HG03139 (cell line): Measurements from ENCODE around the gene KCTD21.

Source experiments
- ATAC-seq: cut with Tn5 transposase; IDR thresholded peaks from one replicate; pipeline ENCODE4 v1.9.1; 2021; ENCODE audit not compliant: unreplicated experiment

Gene KCTD21

DNA sequence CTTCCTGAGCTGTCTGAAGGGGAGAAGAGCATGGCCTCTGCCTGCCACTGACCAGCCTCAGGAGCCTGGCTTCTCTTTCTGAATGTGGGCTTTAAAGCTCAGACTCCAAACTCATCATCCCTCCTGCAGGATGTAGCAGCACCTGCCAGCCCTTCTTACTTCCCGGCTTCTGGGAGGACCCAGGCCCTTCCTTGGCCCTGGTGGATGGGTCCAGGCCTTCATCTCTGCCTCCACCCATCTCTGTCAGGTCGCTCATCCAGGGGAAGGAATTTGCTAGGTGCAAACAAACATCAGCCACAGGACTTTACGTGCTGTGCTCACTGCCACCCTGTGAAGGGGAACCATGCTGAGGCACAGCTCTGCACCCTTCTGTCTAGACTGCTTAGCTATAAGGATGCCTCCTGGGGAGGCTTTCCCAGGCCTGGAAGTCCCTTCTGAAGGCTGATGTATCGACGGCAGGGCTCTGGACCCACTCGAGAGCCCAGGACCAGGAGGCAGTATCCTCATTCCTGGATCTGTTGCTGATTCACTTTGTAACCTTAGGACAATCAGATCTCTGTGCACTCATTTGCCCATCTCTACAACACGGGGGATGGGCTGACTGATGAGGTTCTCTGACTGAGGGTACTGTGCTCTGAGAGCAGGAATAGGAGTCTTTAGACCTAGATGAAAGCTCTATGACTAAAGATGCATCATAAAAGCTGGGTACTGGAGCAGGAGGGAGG lies 31.2 kb upstream of the KCTD21 start:
- no peak for ATAC-seq

DNA sequence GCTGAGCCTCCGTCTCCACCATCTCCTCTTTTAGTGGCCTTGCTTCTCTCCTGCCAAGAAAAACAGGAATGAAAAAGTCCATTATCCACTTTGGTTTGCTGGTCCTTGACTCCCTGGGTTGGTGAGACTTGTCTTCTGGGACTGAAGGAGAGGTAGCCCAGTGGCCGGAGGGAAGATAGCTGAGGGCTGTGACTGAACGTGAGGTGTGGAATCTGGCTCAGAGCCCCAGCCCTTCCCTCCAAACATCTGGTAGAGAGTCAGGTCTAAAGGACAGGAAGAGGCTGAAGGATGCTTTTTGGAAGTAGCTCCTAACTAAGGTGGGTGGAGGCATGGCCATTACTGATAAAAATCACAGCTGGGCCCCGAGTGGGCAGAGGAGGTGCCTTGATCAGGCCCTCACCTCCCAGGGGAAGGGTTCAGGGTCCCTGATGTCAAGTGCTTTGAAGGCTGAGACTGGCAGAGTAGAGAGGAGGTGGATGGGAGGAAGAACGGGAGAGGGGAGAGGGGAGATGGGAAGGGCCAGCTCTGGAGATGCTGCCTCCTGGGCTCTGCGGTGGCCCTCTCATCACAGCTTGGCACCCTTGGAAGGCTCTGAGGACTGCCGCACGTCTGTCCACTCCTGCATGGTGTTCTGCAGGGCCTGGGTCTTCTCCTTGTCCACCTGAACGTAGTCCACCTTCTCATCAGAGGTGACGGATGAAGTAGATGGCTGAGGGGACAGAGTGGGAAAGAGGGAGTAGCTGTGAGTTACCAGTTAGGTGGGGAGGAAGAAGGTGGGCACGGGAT lies 30.5 kb upstream of the KCTD21 start:
- ATAC-seq, result no peak

DNA sequence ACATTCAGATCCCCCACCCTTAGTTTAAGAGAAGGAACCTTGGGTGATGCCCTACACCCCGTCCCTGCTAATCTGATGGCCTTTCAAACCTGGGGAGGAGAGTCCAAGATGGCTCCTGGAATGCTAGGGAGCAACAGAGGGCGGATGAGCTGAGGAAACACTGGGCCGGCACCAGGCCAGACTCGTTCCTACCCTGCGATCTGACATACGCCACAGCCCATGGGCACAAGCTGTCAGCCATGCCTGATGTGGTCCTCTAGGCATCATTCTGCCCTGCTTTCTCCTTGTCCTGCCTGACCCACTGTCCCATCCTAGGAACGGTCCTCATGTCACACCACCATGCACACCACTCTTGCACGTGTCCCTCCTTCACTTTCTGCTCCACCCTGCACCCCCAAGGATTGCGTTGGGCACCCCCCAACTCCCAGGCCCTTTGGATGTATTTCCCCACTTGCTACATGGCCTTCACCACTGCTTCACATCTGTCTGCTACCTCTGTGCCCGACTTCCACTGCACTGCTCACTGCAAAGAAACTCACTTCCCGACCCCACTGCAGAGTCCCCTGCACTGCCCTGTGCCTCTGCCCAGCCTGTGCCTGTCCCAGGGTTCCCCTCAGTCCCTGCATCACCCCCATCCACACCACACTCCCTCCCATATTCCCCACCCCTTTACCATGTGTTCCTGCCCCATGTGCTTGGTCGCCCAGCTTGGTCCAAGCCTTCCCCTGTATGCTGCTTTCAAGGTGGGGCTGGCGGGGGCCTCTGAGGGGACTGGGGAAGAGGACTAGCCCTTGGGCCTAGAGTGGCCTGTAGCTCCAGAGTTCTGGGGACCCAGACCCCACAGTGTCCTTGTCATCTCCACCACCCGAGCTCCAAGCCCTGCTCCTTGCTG lies 29.5 kb upstream of the KCTD21 start:
- ATAC-seq, result no peak

DNA sequence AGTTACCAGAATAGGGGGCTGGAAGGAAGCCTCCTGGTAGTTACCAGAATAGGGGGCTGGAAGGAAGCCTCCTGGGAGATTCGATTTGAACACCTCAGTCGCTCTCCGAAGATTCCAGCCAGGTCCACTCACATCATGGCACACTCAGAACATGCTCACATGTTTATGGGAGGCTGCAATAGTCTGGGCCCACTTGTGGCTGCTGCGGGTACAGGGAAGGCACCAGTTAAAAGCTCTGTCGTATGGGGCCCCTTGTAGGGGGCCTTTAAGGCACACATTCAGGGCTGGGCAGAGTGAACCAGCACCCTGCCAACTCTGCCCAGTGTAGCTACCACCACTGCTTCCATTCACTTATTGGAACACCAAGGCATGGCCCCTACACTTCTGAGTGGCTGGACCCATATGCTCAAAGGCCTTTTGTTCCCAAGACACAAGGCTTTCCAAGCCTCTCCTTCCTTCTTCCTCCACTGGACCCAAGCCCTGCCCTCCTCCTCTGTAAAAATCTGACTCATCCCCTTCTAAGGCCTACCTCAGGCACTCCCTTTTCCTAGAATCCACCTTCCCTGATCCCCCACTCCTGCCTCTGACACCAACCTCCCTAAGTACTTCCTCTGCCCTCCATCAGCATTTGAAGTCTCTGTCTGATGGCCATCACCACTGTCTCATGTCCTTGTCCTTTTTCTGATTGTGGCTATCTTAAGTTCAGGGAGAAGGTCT lies 28.3 kb upstream of the KCTD21 start:
- no peak for ATAC-seq

DNA sequence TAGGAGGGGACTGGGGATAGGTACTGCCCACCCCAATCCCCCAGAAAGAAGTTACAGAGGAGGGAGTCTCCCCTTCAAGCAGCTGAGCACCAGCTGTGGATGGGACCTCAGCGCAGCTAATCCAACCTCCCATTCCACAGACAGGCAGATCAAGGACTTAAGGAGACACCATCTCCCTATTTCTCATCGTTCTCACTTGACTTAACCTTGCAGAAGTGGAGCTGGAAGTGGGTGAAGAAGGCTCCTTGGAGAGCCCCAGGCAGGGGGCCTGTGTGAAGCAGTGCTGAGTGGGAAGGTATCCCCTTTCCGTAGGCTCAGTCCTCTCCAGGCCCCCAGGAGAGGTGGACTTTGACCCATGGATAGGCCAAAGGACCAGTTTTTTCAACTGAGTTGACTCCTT lies 27.6 kb upstream of the KCTD21 start:
- ATAC-seq, result no peak

DNA sequence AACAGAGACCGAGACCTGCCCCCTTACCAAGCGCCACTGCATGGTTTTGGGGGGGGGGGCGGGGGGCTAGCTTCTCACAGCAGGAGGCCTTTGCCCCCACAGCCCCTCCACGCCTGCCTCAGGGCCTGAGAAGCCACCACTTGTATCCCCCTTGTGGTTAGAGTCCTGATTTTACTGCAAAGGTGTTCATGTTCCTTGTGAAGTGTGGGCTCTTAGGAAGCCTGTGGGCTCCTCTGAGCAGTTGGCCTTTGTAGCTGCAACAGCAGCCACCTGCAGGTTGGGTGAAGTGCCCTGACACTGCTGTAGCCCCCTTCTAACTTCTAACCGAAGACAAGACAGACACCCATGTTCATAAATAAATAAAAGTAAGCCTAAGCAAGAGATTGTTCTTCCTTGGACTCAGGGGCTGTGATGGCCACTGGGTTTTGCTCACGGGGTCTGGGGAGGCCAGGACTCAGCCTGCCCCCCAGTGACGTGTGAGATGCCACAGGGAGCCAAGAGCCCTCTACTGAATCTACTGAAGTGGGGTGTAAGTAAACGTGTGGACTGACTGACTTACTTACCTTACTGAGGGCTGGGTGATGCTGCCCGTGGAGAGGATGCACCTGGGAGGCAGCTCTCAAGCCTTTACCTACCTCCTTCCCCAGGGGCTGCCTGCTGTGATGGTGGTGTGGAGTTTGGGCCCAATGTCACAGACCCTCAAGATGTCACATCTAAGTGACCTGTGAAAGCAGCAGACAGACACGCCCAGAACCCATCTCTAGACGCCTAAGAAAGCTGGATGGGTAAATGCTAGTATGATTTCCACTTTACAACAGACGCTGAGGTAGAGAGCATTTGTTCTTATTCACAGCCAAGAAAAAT lies 26.1 kb upstream of the KCTD21 start:
- no peak for ATAC-seq

DNA sequence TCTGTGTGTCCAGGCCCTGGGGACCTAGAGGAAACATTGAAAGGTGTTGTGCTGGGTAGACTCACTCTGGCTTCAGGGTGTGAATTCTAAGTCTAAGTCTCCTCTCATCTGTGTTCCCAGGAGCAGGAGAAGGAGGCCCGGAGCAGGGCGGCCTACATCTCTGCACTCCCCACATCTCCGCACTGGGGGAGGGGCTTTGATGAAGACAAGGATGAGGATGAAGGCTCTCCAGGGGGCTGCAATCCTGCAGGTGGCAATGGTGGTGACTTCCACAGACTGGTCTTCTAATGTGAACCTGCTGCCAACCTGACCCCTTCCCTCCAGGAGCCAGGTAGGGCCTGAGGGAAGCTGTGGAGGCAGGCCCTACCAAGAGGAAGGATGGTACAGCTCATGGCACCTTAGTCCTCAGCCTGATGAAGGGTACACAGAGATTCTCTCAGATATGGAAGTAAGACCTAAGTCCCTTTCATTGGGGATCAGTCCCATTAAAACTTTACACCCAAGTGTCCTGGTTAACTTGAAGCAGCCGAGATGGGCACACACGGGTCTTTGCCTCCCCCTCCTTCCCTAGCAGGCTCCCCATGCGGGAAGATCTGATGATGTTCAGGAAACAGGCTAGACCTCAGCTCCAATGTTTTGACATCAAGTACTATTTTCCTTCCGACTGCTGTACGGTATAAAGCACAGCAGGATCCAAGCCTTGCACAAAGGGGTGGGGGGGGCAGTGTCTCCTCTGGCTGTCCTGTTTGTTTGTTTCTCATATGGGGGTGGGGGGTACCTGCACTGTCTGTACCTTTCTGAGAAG lies 25.3 kb upstream of the KCTD21 start:
- ATAC-seq, result no peak

DNA sequence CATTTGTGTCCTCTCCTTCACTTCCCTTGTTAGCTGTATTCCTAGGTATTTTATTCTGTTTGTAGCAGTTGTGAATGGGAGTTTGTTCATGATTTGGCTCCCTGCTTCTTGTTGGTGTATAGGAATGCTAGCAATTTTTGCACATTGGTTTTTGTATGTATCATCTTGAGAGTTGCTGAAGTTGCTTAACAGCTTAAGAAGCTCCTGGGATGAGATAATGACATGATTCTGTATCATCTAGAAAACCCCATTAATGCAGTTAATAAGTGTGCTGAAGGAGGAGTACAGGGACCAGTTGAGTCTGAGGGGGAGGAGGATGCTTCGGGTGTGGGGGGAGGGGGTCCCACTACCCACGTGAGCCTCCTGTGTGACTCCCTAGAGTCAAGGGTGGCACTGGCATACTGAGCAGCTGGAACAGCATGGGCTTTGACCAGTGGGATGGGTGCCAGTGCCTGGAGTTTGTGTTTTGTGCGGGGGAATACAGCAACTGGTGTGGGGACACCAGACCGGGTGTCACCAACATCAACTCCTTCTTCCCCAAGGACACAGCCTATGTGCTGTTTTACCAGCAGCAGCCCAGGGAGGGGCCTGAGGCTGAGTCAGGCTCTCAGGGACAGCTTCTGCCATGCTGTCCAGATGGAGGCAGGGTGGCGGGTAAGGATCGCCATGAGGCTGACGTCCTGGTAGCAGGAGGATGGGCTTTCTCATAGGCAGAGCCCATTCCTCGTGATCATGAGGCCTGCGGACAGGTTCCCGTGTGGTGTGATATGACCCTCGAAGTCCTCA lies 24.4 kb upstream of the KCTD21 start:
- ATAC-seq, result no peak

DNA sequence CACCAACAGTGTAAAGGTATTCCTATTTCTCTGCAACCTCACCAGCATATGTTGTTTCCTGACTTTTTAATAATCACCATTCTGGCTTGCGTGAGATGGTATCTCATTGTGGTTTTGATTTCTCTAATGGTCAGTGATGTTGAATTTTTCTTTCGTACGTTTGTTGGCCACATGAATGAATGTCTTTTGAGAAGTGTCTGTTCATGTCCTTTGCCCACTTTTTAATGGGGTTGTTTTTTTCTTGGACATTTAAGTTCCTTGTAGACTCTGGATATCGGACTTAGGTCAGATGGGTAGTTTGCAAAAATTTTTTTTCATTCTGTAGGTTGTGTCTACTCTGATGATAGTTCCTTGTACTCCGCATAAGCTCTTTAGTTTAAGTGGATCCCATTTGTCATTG lies 23.1 kb upstream of the KCTD21 start:
- ATAC-seq, result no peak

DNA sequence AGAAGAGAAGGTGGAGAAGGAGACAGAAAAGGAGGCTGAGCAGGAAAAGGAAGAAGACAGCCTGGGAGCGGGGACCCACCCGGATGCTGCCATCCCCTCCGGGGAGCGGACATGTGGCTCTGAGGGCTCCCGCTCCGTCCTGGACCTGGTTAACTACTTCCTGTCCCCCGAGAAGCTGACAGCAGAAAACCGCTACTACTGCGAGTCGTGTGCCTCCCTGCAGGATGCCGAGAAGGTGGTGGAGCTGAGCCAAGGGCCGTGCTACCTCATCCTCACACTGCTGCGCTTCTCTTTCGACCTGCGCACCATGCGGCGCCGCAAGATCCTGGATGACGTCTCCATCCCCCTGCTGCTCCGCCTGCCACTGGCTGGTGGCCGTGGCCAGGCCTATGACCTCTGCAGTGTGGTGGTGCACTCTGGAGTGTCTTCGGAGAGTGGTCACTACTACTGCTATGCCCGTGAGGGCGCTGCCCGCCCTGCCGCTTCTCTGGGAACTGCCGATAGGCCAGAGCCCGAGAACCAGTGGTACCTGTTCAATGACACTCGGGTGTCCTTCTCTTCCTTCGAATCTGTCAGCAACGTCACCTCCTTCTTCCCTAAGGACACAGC lies 21.7 kb upstream of the KCTD21 start:
- no peak for ATAC-seq

DNA sequence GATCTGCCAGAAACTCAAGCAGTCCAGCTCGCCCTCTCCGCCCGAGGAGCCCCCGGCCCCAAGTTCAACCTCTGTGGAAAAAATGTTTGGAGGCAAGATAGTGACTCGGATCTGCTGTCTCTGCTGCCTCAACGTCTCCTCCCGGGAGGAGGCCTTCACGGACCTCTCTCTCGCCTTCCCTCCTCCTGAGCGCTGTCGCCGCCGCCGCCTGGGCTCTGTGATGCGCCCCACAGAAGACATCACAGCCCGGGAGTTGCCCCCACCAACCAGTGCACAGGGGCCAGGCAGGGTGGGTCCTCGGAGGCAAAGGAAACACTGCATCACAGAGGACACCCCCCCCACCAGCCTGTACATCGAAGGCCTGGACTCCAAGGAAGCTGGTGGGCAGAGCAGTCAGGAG lies 21.1 kb upstream of the KCTD21 start:
- ATAC-seq, result no peak

DNA sequence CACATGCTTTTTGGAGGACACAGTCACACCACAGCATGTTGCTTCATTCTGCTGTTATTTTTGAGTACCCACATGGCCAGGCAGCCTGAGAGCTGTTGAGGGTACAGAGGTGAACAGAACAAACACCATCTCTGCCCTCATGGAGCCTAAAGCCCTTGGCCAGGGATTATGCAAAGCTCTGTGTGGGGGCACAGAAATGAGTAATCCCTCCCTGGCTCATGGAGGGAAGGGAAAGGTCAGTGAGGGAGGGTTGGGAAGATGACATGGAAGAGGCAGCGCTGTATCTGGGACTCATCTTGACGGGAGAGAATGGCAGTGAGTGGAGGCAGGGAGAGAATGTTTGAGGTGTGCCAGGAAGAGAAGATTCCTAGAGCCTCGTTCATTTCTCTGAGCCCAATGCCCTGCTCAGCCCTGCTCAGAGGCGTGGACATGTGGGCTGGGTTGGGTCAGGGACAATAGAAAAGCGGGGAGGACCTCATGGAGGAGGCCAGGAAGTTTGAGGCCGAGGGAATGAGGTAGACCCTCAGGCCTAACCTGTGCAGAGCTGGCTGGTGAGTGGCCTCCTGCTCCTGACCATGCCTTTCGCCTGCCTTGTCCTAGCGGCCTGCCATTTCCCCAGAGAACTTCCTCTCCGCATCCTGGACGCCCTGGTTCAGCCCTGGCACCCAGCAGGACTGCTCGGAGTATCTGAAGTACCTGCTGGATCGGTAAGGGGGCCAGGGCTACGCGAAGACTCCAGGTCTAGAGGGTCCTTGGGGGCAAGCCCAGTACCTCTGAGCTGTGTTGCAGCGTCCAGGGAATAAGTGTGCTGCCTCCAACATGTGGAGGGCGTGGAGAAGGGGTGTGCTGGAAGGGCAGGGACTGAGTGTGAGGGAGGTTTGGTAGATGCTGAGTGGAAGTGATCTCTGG lies 20.1 kb upstream of the KCTD21 start:
- ATAC-seq, result no peak

DNA sequence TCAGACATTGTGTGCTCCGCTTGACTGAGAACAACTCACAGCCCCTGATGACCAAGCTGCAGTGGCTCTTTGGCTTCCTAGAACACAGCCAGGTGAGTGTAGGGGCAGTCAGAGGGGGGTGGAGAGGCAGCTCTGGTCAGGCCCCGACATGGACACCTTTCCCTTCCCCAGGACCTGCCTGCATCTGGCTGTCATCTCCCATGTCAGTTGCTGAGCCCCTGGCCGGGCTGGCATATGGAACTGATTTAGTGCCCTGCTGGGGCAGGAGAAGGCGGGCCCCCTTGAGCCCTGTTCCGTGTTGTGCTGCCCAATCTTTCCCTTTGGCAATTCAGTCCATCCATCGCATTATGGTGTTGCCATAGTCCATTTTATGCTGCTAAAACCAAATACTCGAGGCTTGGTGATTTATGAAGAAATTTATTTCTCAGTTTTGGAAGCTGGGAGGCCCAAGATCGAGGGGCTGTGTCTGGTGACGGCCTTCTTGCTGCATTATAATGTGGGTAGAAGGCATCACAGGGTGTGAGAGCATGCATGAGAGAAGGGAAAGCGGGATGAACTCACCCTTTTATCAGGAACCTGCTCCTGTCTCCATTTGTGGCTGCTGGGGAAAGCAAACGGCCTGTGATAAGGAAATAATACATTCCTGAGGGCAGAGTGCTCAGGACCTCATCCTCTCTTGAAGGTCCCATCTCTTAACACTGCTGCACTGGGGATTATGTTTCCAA lies 19.3 kb upstream of the KCTD21 start:
- ATAC-seq, result no peak

DNA sequence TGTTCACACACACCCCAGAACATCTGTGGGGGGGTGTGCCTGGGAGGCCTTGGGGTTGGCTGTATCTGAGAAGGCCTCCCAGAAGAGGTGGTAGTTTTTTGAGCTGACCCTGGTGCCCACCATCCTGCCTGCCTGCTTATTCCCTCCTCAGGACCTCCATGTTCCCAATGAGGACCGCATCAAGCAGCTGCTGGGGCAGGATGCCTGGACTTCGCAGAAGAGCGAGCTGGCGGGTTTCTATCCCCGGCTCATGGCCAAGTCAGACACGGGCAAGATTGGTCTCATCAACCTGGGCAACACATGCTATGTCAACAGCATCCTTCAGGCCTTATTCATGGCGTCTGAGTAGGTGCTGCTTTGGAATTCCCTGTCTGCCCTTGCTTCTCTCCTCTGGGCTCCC lies 17.3 kb upstream of the KCTD21 start:
- no peak for ATAC-seq

DNA sequence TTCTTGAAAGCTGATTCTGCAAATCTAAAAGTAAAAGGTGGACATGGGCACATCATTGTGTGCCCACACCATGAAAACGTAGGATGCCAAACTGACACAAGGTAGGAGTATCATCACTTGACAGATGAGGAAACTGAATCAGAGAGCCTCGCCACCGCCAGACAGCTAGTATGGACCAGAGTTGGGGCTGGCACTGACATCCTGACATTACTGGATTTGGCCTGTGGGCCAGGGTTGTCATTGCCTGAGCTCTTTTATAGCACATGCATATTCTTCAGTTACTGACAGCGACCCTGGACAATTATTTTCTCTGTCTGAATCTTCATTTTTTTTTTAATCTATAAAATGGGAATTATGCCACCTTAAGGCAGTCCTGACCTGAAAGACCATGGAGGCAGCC lies 16.8 kb upstream of the KCTD21 start:
- ATAC-seq, result no peak

DNA sequence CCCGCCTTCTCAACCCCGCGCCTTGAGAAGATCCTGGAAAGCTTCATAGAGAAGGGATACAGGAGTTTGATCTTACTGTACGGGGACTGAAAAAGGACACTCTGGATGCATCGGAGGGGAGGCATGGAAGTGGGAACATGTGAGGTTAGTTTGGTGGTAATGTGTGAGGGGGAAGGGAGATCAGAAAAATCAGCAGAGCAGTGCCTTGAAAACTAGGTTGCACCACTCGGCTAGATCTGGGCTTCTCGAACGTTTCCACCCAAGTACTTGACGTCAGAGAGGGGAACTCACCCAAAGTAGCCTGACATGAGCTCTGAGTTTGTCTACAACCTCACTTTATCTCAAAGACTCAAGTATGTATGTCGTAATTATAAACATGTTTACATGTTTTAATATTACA lies 14.8 kb upstream of the KCTD21 start:
- ATAC-seq, result no peak
